ENCODE measurements around the gene NRF1.

NRF1 gene

DNA sequence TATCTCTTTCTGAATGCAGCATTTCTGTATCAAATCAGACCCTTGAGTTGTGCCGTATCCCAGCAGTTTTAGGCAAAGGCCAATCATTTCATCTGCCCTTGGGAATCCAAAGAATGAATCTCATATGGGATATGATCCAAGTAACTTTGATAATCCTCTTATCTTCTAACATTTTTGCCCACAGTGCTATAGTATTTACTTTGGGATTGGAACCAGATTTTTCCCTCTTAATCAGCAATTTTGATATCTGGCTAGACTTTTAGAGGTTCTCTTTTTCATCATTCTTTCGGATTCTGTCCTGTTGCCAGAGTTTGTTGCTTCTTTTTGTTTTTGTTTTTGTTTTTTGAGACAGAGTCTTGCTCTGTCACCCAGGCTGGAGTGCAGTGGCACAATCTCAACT, 118.0 kb downstream of the NRF1 start:
- DNase-seq (ENCODE audit: low read depth in 1 of 2, low spot score in 1 of 2): no peak

DNA sequence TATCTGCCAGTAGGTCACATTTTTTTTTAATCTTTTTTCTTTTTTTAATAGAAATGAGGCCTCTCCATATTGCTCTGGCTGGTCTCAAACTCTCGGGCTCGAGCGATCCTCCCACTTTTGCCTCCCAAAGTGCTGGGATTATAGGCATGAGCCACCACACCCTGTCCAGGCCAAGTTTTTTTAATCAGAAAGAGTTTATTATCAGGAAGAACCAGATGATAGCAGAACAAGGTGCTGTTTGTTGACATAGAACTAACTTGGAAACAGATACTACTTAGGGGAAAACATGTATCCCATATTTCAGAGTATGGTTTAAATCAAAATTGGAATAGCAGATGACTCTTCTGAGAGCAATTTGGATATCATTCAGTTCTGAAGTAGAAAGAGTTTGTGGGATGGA, 118.6 kb downstream of the NRF1 start:
- no peak for DNase-seq (ENCODE audit: low read depth in 1 of 2, low spot score in 1 of 2)

DNA sequence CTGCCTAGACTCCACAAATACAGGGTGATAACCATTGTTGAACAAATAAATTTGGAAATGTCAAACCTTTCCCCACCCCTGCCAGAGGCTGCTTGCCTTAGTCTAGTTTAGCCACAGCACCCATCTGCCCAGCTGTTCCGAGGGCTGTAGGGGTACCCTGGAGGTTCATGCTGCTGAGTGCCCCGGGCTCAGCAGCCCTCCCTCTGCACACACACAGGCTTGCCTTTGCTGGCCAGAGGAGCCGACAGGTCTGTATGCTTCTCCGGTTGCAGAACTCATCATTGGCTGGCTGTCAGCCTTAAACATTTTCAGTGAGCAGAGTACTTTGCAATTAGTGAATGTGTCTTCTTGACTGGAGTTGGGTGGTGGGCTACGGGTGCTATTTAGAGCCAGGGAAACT, 122.9 kb downstream of the NRF1 start:
- DNase-seq (ENCODE audit: low read depth in 1 of 2, low spot score in 1 of 2): no peak

DNA sequence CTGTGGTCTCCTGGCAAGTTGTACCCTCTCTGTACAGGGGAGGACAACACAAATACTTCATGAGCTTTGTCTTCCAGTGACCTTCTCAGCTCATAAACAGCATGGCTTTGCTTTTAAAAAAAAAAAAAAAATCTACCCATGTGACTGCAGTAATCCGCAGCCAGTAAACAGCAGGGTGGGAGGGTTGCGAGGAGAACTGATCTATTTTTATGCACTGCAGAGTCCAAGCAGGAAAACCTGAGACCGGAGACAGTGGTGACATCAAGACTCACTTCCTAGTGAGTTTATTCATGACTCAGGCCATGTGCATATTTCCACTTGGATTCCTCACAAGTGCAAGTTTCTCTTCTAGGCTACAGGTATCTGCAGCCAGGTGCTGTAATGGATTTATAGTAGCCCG, 127.9 kb downstream of the NRF1 start:
- no peak for DNase-seq (ENCODE audit: low read depth in 1 of 2, low spot score in 1 of 2)

DNA sequence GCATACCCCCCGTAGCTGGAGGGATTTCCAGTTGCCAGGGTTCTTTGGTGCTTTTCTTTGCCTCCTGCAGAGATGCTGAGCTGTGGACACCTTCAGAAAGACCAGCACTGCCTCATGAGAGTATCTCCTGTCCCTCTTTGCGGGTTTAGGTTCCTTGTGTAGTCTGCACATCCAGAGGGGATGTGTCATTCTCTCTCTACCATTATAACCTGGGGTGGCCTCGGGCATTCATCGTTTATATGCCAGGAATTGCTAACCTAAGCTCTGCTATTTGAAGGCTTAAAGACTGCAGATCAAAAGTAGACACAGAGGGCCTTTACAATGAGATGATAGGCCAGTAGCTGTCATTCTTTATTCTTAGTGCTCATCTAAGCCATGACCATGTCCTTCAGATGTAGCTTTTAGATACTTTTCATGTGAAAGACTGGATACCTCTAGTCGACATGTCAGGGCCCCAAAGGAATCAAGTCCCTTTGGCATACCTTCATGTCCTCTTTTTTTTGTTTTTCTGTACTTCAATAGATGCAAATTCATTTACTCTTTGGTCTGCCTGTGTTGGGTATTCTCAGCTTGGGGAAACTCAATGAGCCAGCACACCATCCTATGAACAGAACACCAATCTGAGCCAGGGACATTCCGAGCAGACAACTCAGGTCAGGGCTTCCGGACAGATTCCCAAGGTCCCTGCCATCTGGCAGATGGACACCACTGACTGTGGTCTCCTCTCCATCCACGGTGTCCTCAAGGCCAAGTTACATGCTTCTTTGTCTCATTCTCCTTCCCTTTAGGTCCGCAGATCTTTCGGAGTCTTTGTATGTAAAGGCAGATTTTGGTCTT, 129.3 kb downstream of the NRF1 start:
- no peak for DNase-seq (ENCODE audit: low read depth in 1 of 2, low spot score in 1 of 2)

DNA sequence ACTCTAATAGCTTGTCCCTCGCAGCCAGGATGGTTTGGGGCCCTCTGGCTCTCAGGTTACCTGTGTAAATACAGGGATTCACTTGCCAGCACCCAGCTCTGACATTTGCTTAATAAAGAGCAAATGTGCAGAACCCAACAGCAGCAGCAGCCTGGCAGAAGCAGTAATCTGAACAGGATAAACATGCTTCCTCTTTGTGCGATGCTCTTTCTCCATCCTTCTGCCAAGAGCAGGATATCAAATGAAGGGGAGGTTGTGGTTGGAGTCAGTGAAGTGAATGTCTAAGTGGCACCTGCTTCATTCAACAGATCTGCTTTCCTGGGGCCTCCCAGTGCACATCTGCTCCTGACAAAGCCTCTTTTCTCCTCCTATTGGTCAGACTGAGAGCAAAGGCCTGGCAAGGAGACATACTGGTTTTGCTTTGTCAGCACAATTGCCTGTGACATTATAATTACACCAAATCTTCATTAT, 130.3 kb downstream of the NRF1 start:
- DNase-seq (ENCODE audit: low read depth in 1 of 2, low spot score in 1 of 2): no peak

DNA sequence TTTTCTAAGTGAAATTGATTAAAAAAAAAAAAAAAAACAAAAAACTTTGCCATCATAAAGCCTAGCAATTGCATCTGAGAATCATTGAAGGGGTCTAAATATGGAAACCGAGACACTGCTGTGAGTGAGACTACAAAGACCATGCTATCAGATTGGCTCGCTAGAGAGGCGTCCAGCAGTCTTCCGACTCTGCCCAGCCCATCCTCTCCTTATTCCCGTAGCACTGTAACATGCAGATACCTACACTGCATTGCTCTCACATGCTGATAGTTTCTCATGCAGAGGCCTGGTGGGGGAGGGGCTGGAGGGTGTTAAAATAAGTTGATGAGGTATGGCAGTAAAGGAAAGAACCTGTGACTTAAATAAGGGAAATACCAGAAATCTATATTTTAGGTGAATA, 130.7 kb downstream of the NRF1 start:
- no peak for DNase-seq (ENCODE audit: low read depth in 1 of 2, low spot score in 1 of 2)

DNA sequence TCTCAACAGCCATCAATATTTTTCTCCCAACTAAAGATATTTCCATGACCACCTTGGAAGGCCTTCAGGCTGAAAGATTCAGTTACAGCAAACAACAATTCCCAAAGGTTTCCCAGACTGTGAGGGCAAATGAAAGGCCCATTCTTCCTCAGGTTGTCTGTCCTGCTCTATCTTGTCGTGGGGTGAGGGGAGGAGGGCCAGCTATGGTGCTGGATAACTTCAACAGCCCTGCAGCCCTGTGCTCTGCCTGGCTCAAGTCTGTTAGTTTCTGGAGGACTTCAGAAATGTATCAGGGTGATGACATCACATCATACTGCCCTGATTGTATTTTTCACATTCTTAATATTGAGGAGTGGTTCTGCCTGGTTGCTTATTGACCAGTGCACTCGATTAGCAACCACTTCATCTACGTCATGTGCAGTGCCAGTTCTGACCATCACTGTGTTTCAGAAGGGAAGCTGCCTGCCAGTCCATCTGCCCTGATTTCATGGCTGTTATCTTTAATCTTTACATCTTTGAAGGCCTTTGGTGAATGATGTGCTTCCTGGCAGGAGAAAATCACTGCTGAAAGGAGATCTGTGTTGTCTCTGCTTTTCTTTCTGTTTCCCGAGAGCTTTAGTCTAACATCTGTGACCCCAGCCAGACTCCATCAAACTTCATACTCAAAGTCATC, 135.5 kb downstream of the NRF1 start:
- DNase-seq (ENCODE audit: low read depth in 1 of 2, low spot score in 1 of 2): no peak

DNA sequence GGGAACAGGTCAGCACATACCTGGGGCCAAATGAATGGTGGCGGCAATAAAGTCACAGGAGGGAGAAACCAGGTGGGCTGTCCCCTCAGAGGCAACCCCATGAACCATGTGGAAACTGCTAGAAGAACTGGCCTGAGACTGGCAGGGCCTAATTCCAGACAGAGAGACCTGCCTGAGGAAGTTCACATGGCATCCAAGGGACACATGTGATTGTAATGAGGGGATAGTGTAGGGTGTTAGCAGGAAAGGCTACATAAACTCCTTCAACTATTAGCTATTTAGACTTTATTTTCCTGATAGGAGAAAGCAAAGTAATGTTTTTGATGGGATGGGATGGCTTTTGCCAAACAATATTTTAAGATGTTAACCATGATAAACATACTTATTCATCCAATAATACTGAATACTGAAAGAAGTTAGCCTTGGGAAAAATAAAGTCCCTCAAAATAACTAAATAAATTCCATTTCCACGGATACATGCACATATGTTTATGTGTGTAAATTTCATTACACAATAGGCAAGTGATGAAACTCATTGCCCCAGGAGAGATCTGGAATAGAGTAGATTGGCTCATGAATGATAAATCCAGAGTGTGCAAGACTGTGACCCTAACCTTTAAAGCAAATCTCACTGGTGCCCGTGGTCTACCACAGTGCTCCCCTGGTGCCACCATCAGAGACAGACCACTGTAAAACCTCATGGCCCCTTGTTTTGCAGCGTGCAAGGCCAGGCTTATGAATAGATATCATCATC, 137.0 kb downstream of the NRF1 start:
- DNase-seq (ENCODE audit: low read depth in 1 of 2, low spot score in 1 of 2): no peak

DNA sequence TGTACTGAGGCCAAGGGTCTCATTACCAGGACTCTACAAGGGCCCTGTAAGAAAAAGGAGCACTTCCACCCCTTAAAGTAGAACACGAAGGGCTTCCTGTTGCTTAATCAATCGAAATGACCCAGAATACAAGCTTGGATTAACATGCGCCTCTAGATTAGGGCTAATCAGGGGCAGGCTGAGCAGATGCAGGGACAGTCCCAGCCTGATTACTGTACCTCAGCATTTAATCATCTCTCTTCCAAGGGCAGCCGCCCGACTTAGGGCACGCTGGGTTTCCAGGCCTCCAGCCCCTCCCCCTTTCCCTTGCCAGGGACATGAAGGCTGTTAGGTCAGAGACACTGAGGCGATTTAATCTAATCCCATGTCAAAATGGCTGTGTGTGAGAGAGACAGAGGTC, 138.6 kb downstream of the NRF1 start:
- no peak for DNase-seq (ENCODE audit: low read depth in 1 of 2, low spot score in 1 of 2)

DNA sequence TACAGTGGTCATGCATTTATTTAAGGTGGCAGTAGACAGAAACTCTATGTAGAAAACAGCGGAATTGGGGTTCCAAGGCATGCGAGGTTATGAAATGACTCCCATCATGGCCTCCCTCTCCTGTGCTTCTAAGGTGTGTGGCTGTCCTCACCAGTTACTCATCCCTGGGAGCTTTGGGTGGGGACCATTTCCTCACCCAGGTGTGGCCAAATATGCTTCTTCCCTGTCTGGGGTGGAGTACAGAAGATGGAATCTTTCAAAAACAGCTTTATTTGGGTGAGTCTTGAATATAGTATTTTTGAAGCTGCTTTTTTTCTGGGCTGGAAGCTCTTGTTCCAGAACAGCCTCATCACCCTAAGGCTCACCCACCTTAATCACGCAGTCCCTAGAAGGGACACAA, 139.0 kb downstream of the NRF1 start:
- DNase-seq (ENCODE audit: low read depth in 1 of 2, low spot score in 1 of 2): no peak

DNA sequence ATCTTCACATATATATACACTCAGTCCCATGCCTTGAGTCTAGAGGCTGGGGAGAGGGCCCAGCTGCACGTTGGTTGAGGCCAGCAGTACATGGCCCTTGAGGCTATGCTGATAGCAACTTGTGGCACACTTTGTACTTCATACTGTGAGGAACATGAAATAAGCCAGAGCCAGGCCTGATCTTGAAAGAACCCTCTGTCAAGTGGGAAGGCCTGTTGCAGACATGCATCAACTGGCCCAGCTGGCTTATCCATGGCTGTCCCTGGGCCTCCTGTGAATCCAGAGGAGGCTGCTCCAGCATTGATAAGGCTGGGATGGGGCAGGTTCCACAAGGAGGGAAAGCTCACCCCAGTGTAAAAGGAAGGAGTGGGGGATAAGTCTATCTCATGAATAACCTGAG, 140.4 kb downstream of the NRF1 start:
- no peak for DNase-seq (ENCODE audit: low read depth in 1 of 2, low spot score in 1 of 2)

DNA sequence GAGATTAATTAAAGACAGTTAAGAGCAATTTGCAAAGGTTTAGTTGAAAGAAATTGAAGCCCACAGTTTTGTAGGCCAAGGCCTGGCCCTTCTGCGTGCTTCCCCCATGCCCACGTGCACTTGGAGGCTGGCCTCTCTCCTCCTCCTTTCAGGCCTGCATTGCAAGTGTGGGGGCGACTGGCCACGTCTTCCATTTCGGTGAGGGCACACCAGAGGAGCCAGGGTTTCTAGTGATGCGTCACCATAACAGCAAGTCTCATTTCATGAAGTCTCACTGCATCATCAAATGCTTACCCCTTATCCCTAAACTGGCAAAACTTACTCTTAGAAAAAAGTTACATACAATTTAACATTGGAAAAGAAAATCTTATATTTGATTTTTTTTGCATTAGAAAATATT, 141.2 kb downstream of the NRF1 start:
- no peak for DNase-seq (ENCODE audit: low read depth in 1 of 2, low spot score in 1 of 2)

DNA sequence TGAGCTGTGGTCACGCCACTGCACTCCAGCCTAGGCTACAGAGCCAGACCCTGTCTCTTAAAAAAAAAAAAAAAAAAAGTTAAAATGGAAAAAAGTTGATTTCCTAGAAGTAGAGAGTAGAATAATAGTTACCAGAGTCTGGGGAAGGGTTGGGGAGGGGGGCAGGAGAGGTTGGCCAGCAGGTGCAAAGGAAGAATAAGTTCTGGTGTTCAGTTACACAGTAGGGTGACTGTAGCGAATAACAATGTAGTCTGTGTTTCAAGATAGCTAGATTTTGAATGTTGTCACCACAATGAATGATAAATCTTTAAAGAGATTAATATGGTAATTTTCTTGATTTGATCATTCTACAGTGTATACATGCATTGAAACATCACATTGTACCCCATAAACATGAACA, 142.9 kb downstream of the NRF1 start:
- DNase-seq (ENCODE audit: low read depth in 1 of 2, low spot score in 1 of 2): no peak

DNA sequence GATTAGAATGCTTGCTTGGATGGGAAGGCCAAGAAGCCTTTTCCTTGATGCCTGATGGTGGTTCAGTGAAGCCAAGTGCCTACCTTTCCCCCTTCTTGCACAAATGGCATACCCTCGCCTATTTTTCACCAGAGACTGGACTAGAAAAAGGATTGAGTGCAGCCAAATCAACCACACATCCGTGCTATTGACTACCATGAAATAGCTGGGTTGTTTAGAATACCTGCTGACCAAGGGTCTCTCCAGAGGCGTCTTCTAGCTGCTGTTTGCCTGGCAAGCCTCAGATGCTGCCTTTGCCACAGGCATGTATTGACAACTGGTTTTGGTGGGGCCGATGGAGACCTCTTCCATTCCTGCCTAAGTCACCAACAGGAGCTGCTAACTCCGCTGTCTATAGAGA, 146.5 kb downstream of the NRF1 start:
- DNase-seq (ENCODE audit: low read depth in 1 of 2, low spot score in 1 of 2): no peak

DNA sequence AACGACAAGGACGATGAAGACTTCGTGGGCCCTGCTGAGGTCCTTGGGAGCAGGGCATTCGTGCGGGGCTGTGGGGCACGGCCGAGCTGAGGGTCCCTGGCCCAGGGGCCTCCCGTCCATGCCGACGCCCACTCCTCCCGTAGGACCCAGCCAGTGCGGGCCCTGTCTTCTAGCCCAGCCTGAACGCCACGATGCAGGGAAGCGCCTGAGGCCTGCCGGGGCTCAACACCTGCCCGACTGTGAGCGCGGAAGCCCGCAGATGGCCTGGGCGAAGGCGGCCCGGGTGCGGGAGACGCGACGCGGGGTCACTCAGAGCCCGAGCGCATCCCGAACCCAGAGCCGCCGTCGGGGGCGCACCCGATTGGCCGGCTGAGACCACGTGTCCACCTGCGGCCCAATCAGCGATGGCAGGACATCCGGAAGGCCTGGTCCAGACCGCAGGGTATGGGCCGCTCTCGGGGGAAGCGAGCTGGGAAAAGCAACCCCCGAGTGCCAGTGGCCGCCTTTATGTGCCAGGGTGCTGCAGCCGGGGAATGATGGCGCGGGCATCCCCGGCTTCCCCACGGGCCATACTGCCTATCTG, 151.0 kb downstream of the NRF1 start:
- DNase-seq (ENCODE audit: low read depth in 1 of 2, low spot score in 1 of 2): no peak

DNA sequence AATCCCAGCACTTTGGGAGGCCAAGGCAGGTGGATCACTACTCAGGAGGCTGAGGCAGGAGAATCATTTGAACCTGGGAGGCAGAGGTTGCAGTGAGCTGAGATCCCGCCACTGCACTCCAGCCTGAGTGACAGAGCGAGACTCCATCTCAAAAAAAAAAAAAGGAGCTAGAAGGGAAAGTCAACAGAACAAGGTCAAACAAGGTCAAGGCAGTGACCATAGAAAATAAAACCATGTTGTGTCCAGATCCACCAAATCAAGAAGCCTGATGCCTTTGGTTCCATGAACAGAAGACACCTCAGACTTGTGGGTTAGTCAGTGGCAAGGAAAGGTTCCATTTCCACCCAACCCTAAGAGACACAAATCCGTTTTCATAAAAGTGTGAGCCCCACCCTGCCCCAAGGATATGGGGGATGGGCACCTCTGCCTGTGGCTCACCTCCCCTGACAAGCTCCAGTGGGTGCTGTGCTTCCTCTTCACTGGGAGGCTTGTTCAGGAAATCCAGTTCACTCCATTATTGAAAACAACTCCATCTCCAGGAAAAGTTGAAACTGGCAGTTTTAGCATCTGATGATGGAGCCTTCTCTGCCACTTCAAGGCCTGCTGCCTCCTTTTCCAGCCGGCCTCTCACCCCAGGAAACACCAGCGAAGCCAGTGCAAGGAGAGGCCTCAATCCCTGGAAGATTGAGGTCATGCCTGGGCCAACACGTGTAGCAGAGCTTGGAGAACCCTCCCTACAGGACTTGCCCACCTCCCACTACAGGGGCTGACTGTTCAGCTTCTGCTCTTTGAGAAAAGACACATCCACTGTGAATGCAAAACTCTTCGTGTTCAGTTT, 152.9 kb downstream of the NRF1 start:
- no peak for DNase-seq (ENCODE audit: low read depth in 1 of 2, low spot score in 1 of 2)

DNA sequence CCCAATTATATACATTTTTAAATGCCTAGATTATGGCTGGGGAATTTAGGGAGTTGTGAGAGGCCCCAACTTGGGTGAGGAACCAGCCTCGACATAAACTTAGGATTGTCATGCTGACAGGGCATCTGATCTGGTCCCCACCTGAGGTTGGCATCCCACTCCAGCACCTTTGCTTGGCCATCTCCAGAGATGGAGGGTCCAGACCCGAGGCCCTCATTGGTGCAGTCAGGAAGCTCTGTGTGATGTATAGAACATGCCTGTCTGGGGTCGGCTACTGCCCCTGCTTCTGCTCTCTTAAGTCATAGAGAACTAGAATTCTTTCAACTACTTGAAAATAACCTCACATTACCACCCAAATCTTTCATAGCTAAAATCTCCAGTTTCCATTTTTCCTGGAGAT, 153.8 kb downstream of the NRF1 start:
- no peak for DNase-seq (ENCODE audit: low read depth in 1 of 2, low spot score in 1 of 2)

DNA sequence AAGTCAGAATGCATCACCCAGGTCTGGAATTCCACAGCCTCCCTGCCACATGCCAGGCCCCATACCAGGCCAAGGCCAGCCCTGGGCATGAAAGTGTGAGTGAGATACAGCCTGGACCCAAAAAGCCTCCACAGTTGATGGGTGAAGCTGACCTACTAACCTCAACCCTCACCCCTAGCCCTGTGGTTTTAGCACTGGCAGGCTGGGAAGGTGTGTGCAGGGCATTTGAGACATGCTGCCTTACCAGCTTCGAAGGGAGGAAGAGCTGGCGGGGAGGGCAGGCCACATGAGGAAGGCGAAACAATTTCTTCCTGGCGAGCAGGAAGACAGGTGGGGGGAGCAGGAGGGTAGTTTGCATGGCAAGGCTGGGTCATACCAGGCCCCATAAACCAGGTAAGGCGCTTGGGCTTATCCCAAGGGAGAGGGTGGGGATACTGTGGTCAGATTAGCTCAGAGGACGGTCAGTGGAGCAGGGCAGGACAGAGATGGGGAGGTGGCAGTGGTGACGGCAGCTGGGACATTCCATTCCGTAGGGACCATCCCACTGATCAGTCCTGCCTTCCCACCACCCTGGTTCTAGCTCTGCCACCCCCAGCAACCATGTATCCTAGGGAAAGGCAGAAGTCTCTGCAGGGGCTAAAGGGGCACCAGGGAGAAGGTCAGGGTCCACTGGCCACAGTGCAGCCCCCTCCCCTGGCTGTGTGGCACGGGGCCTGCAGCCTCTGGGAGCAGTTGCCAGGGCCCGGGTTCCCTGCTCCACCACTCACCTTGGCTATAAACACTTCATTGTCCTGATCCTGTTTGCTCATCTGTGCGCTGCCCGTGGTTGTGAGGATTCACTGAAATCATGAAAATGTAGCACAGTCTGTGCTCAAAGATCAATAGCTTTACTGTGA, 155.8 kb downstream of the NRF1 start:
- DNase-seq (ENCODE audit: low read depth in 1 of 2, low spot score in 1 of 2): no peak
